ENCODE data around the gene DYNLT1. TPM values are rescaled to one million over a fixed set of nuclear protein-coding genes. Genes with fewer than 3 reads are reported as not detected.
"Not testable (repeated sequence)": the region's sequence is repeated elsewhere in the genome, so short reads cannot be mapped to it uniquely, and the experiment has no call there.

Gene DYNLT1
- polyA plus RNA-seq, 4 donors: 114 to 451 (median 307) TPM

- no peak for FAIRE-seq
- H3K27ac ChIP-seq (ENCODE audit: low read depth in 1 of 3, low read length in 2 of 3): no peak overlapping the region
- no peak overlapping the region for H3K4me3 ChIP-seq (ENCODE audit: low read depth in 1 of 3, low read length in 3 of 3)
Observed at GRCh38 chr6:158662607-158662953, 18.0 kb upstream of the DYNLT1 start.

GRCh38 chr6:158661156-158661685 lies 16.7 kb upstream of the DYNLT1 start:
- Histone ChIP-seq H3K4me3 (ENCODE audit: low read depth in 1 of 3, low read length in 3 of 3) (no peak overlapping the region), H3K27me3 (ENCODE audit: control insufficient read depth in 3 of 3, insufficient read depth in 3 of 3, low read length in 3 of 3) (no peaks in the 10 kb centered on the region), H3K4me1 (ENCODE audit: control insufficient read depth in 3 of 3, insufficient read depth in 2 of 3, low read depth in 1 of 3, low read length in 2 of 3) (peaks cover 0 to 12% (median 0%) of the 10 kb centered on the region in 3 donors), H3K36me3 (ENCODE audit: control insufficient read depth in 3 of 3, insufficient read depth in 2 of 3, low read depth in 1 of 3, low read length in 3 of 3) (peaks cover 0 to 4% (median 0%) of the 10 kb centered on the region in 3 donors), H3K27ac (ENCODE audit: low read depth in 1 of 3, low read length in 2 of 3) (no peak overlapping the region), H3K9me3 (ENCODE audit: control insufficient read depth in 2 of 2, insufficient read depth in 1 of 2, low read depth in 1 of 2, low read length in 1 of 2) (no peaks in the 10 kb centered on the region)
- no peak for FAIRE-seq
- 92 to 97% (median 95%) methylated on average over 3 of the region's 3 CpGs for WGBS, 3 donors
- DNase-seq: no peak

More at GRCh38 chr6:158662607-158662953, 18.0 kb upstream of the DYNLT1 start:
- no peaks in the 10 kb centered on the region for H3K9me3 ChIP-seq (ENCODE audit: control insufficient read depth in 2 of 2, insufficient read depth in 1 of 2, low read depth in 1 of 2, low read length in 1 of 2)
- DNase-seq: no peak
- peaks cover 0 to 6% (median 0%) of the 10 kb centered on the region in 3 donors for H3K4me1 ChIP-seq (ENCODE audit: control insufficient read depth in 3 of 3, insufficient read depth in 2 of 3, low read depth in 1 of 3, low read length in 2 of 3)
- WGBS, 3 donors: 71 to 80% (median 80%) methylated on average over 3 of the region's 3 CpGs
- H3K27me3 ChIP-seq (ENCODE audit: control insufficient read depth in 3 of 3, insufficient read depth in 3 of 3, low read length in 3 of 3): no peaks in the 10 kb centered on the region
- H3K36me3 ChIP-seq (ENCODE audit: control insufficient read depth in 3 of 3, insufficient read depth in 2 of 3, low read depth in 1 of 3, low read length in 3 of 3): peaks cover 0 to 4% (median 0%) of the 10 kb centered on the region in 3 donors

GRCh38 chr6:158660333-158660754 lies 15.8 kb upstream of the DYNLT1 start:
- H3K27me3 ChIP-seq (ENCODE audit: control insufficient read depth in 3 of 3, insufficient read depth in 3 of 3, low read length in 3 of 3): no peaks in the 10 kb centered on the region
- no peak overlapping the region for H3K27ac ChIP-seq (ENCODE audit: low read depth in 1 of 3, low read length in 2 of 3)
- no peak overlapping the region for H3K4me3 ChIP-seq (ENCODE audit: low read depth in 1 of 3, low read length in 3 of 3)
- 7 to 25% (median 21%) methylated on average over 10 of the region's 10 CpGs for WGBS, 3 donors
- H3K9me3 ChIP-seq (ENCODE audit: control insufficient read depth in 2 of 2, insufficient read depth in 1 of 2, low read depth in 1 of 2, low read length in 1 of 2): no peaks in the 10 kb centered on the region
- H3K4me1 ChIP-seq (ENCODE audit: control insufficient read depth in 3 of 3, insufficient read depth in 2 of 3, low read depth in 1 of 3, low read length in 2 of 3): peaks cover 2 to 12% (median 4%) of the 10 kb centered on the region in 3 donors
- peaks cover 0 to under 1% (median 0%) of the 10 kb centered on the region in 3 donors for H3K36me3 ChIP-seq (ENCODE audit: control insufficient read depth in 3 of 3, insufficient read depth in 2 of 3, low read depth in 1 of 3, low read length in 3 of 3)
- DNase-seq (peak; percentile 75 to 81), FAIRE-seq (no peak)

- H3K27me3 ChIP-seq (ENCODE audit: control insufficient read depth in 3 of 3, insufficient read depth in 3 of 3, low read length in 3 of 3); H3K36me3 ChIP-seq (ENCODE audit: control insufficient read depth in 3 of 3, insufficient read depth in 2 of 3, low read depth in 1 of 3, low read length in 3 of 3); H3K4me3 ChIP-seq (ENCODE audit: low read depth in 1 of 3, low read length in 3 of 3); H3K27ac ChIP-seq (ENCODE audit: low read depth in 1 of 3, low read length in 2 of 3); H3K9me3 ChIP-seq (ENCODE audit: control insufficient read depth in 2 of 2, insufficient read depth in 1 of 2, low read depth in 1 of 2, low read length in 1 of 2); FAIRE-seq: not testable (repeated sequence)
- peak; percentile 63 to 75 for DNase-seq
- H3K4me1 ChIP-seq (ENCODE audit: control insufficient read depth in 3 of 3, insufficient read depth in 2 of 3, low read depth in 1 of 3, low read length in 2 of 3): peaks cover 2 to 19% (median 4%) of the 10 kb centered on the region in 3 donors
- WGBS, 3 donors: 37 to 60% (median 38%) methylated on average over 9 of the region's 9 CpGs
Observed at GRCh38 chr6:158656986-158657385, 12.4 kb upstream of the DYNLT1 start.

- DNase-seq (no peak), FAIRE-seq (no peak)
- H3K9me3 ChIP-seq (ENCODE audit: control insufficient read depth in 2 of 2, insufficient read depth in 1 of 2, low read depth in 1 of 2, low read length in 1 of 2): no peaks in the 10 kb centered on the region
- peaks cover 2 to 19% (median 4%) of the 10 kb centered on the region in 3 donors for H3K4me1 ChIP-seq (ENCODE audit: control insufficient read depth in 3 of 3, insufficient read depth in 2 of 3, low read depth in 1 of 3, low read length in 2 of 3)
- 81 to 87% (median 86%) methylated on average over 22 of the region's 22 CpGs for WGBS, 3 donors
- peak overlapping the region in 1 of 3 donors; percentile 66 for H3K27ac ChIP-seq (ENCODE audit: low read depth in 1 of 3, low read length in 2 of 3)
- no peak overlapping the region for H3K4me3 ChIP-seq (ENCODE audit: low read depth in 1 of 3, low read length in 3 of 3)
- H3K27me3 ChIP-seq (ENCODE audit: control insufficient read depth in 3 of 3, insufficient read depth in 3 of 3, low read length in 3 of 3): no peaks in the 10 kb centered on the region
- no peaks in the 10 kb centered on the region for H3K36me3 ChIP-seq (ENCODE audit: control insufficient read depth in 3 of 3, insufficient read depth in 2 of 3, low read depth in 1 of 3, low read length in 3 of 3)
Observed at GRCh38 chr6:158655569-158656450, 11.3 kb upstream of the DYNLT1 start.

DNA sequence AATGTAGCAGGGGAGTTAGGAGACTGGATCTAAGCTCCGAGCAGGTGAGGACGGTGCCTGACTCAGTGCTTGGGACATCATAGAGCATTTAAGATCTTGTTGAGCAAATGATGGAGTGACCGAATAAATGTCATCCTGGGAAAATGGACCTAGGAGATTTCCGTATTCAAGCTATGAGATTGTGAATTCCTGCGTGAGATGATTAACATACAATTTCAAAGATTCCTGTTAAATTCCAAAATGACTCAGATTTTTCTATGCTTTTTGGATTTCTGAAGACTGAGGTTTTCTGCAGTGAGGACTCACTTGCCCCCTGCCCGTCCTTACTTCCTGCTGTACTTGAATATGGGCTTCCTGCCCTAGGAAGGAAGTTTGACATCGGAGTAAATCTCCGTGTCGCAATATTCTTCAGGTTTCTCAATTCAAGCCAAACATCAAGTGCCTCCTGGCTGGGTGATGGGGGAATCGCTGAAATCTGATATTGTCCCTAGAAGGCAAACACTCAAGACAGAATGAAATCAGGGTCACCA lies 10.5 kb upstream of the DYNLT1 start:
- no peak overlapping the region for H3K4me3 ChIP-seq (ENCODE audit: low read depth in 1 of 3, low read length in 3 of 3)
- peaks cover 2 to 14% (median 4%) of the 10 kb centered on the region in 3 donors for H3K4me1 ChIP-seq (ENCODE audit: control insufficient read depth in 3 of 3, insufficient read depth in 2 of 3, low read depth in 1 of 3, low read length in 2 of 3)
- no peaks in the 10 kb centered on the region for H3K27me3 ChIP-seq (ENCODE audit: control insufficient read depth in 3 of 3, insufficient read depth in 3 of 3, low read length in 3 of 3)
- no peaks in the 10 kb centered on the region for H3K9me3 ChIP-seq (ENCODE audit: control insufficient read depth in 2 of 2, insufficient read depth in 1 of 2, low read depth in 1 of 2, low read length in 1 of 2)
- FAIRE-seq (no peak), DNase-seq (no peak)
- peak overlapping the region in 1 of 3 donors; percentile 86 for H3K27ac ChIP-seq (ENCODE audit: low read depth in 1 of 3, low read length in 2 of 3)
- H3K36me3 ChIP-seq (ENCODE audit: control insufficient read depth in 3 of 3, insufficient read depth in 2 of 3, low read depth in 1 of 3, low read length in 3 of 3): no peaks in the 10 kb centered on the region
- 53 to 89% (median 81%) methylated on average over 10 of the region's 10 CpGs for WGBS, 3 donors

- 63 to 75% (median 72%) methylated on average over 6 of the region's 6 CpGs for WGBS, 3 donors
- Histone ChIP-seq H3K36me3 (ENCODE audit: control insufficient read depth in 3 of 3, insufficient read depth in 2 of 3, low read depth in 1 of 3, low read length in 3 of 3) (no peaks in the 10 kb centered on the region), H3K4me3 (ENCODE audit: low read depth in 1 of 3, low read length in 3 of 3) (no peak overlapping the region), H3K4me1 (ENCODE audit: control insufficient read depth in 3 of 3, insufficient read depth in 2 of 3, low read depth in 1 of 3, low read length in 2 of 3) (peaks cover 2 to 14% (median 4%) of the 10 kb centered on the region in 3 donors), H3K9me3 (ENCODE audit: control insufficient read depth in 2 of 2, insufficient read depth in 1 of 2, low read depth in 1 of 2, low read length in 1 of 2) (no peaks in the 10 kb centered on the region), H3K27ac (ENCODE audit: low read depth in 1 of 3, low read length in 2 of 3) (peak overlapping the region; percentile 2 to 86 (median 57)), H3K27me3 (ENCODE audit: control insufficient read depth in 3 of 3, insufficient read depth in 3 of 3, low read length in 3 of 3) (no peaks in the 10 kb centered on the region)
- DNase-seq: no peak
- no peak for FAIRE-seq
Observed at GRCh38 chr6:158654498-158654897, 10.0 kb upstream of the DYNLT1 start.

GRCh38 chr6:158653577-158654354 lies 9.2 kb upstream of the DYNLT1 start:
- FAIRE-seq (no peak), DNase-seq (peak in 1 of 2 donors; percentile 80)
- Histone ChIP-seq H3K27me3 (ENCODE audit: control insufficient read depth in 3 of 3, insufficient read depth in 3 of 3, low read length in 3 of 3) (no peaks in the 10 kb centered on the region), H3K27ac (ENCODE audit: low read depth in 1 of 3, low read length in 2 of 3) (peak overlapping the region; percentile 2 to 87 (median 57)), H3K36me3 (ENCODE audit: control insufficient read depth in 3 of 3, insufficient read depth in 2 of 3, low read depth in 1 of 3, low read length in 3 of 3) (no peaks in the 10 kb centered on the region), H3K4me1 (ENCODE audit: control insufficient read depth in 3 of 3, insufficient read depth in 2 of 3, low read depth in 1 of 3, low read length in 2 of 3) (peaks cover 2 to 14% (median 4%) of the 10 kb centered on the region in 3 donors), H3K4me3 (ENCODE audit: low read depth in 1 of 3, low read length in 3 of 3) (no peak overlapping the region), H3K9me3 (ENCODE audit: control insufficient read depth in 2 of 2, insufficient read depth in 1 of 2, low read depth in 1 of 2, low read length in 1 of 2) (no peaks in the 10 kb centered on the region)
- WGBS, 3 donors: 65 to 80% (median 69%) methylated on average over 15 of the region's 15 CpGs
